Calu3 (cell line): Measurements from ENCODE around the gene PODXL. TPM values are rescaled to one million over a fixed set of nuclear protein-coding genes. Genes with fewer than 3 reads are reported as not detected.

Experiments
- BruUV-seq: library from RNA; stranded (reverse); fragments of 400-500 nt; replicated peaks from 2 replicates; lab custom pipeline; 2021; lab: Mats Ljungman, UMichigan
- CTCF ChIA-PET: fragments of 300-600 bp; sonication (Branson Sonifier 250); formaldehyde crosslinking; loops from one replicate; lab custom pipeline; 2022; ENCODE audit warnings: antibody characterized with exemption; lab: Charles Lee
- DNase-seq: peaks from one replicate; pipeline ENCODE4 v3.0.0; 2022
- H3K27ac Mint-ChIP-seq: one replicate; pipeline ENCODE4 v1.8.0; 2022; ENCODE audit warnings: mixed read lengths; ENCODE audit not compliant: unreplicated experiment
- H3K27me3 Mint-ChIP-seq: one replicate; pipeline ENCODE4 v1.8.0; 2022; ENCODE audit warnings: mixed read lengths; ENCODE audit not compliant: unreplicated experiment
- H3K36me3 Mint-ChIP-seq: one replicate; pipeline ENCODE4 v1.8.0; 2022; ENCODE audit warnings: mild to moderate bottlenecking, moderate library complexity, mixed read lengths; ENCODE audit not compliant: insufficient read depth, unreplicated experiment
- H3K4me1 Mint-ChIP-seq: one replicate; pipeline ENCODE4 v1.8.0; 2022; ENCODE audit warnings: mild to moderate bottlenecking, low read depth, mixed read lengths; ENCODE audit not compliant: unreplicated experiment
- H3K4me3 Mint-ChIP-seq: one replicate; pipeline ENCODE4 v1.8.0; 2022; ENCODE audit warnings: mild to moderate bottlenecking, low read depth, moderate library complexity, mixed read lengths; ENCODE audit not compliant: unreplicated experiment
- H3K9me3 Mint-ChIP-seq: one replicate; pipeline ENCODE4 v1.8.0; 2022; ENCODE audit warnings: low read depth, mixed read lengths; ENCODE audit not compliant: unreplicated experiment
- CTCF ChIP-seq: fragments of 200-600 bp; IDR thresholded peaks from one replicate; pipeline ENCODE4 v1.8.0; 2022; ENCODE audit warnings: antibody characterized with exemption; ENCODE audit not compliant: unreplicated experiment
- intact Hi-C: fragments of 100-400 bp; cut with micrococcal nuclease; formaldehyde crosslinking; loops from one replicate; pipeline ENCODE4 v1.10.0; 2022; ENCODE audit not compliant: unreplicated experiment
- total RNA-seq: library from RNA; stranded (reverse); gene quantifications from 2 replicates; pipeline ENCODE4 v1.2.3, GENCODE V29; 2022

PODXL gene
- total RNA-seq, 1 experiment from 2014 or later: 15.5 TPM

GRCh38 chr7:131574741-131575140 lies 18.3 kb upstream of the PODXL start:
- Mint-ChIP-seq H3K4me1 (no peaks in the 10 kb centered on the region), H3K9me3 (no peaks in the 10 kb centered on the region), H3K4me3 (no peak overlapping the region), H3K27me3 (peaks cover 37% of the 10 kb centered on the region), H3K36me3 (no peaks in the 10 kb centered on the region), H3K27ac (no peak overlapping the region)
- intact Hi-C loops: no loop called here
- no TSS peak for BruUV-seq
- CTCF ChIA-PET: interaction anchor here (0.7 kb wide), 1 partner anchor 566 kb away, joined by 3 read pairs; no protein-coding TSS in a partner anchor
- no peak for TF ChIP-seq CTCF
- DNase-seq: no peak

- no peaks in the 10 kb centered on the region for H3K9me3 Mint-ChIP-seq
- CTCF ChIA-PET: no interaction called here
- BruUV-seq: no TSS peak
- no peak overlapping the region for H3K4me3 Mint-ChIP-seq
- no peak overlapping the region for H3K27ac Mint-ChIP-seq
- intact Hi-C loops: no loop called here
- H3K4me1 Mint-ChIP-seq: no peaks in the 10 kb centered on the region
- no peak for DNase-seq
- H3K27me3 Mint-ChIP-seq: peaks cover 41% of the 10 kb centered on the region
- no peak for TF ChIP-seq CTCF
- no peaks in the 10 kb centered on the region for H3K36me3 Mint-ChIP-seq
These were observed 14.0 kb upstream of the PODXL start for GRCh38 chr7:131570401-131570800.

GRCh38 chr7:131568970-131569369 lies 12.5 kb upstream of the PODXL start:
- Mint-ChIP-seq H3K4me1 (no peaks in the 10 kb centered on the region), H3K4me3 (no peak overlapping the region), H3K36me3 (no peaks in the 10 kb centered on the region), H3K9me3 (no peaks in the 10 kb centered on the region), H3K27me3 (peaks cover 41% of the 10 kb centered on the region), H3K27ac (no peak overlapping the region)
- no TSS peak for BruUV-seq
- no peak for TF ChIP-seq CTCF
- CTCF ChIA-PET: no interaction called here
- DNase-seq: no peak
- intact Hi-C loops: no loop called here

GRCh38 chr7:131568510-131568909 lies 12.1 kb upstream of the PODXL start:
- no peaks in the 10 kb centered on the region for H3K4me1 Mint-ChIP-seq
- H3K27me3 Mint-ChIP-seq: peaks cover 40% of the 10 kb centered on the region
- no peaks in the 10 kb centered on the region for H3K36me3 Mint-ChIP-seq

More at GRCh38 chr7:131568510-131568909, 12.1 kb upstream of the PODXL start:
- no peak overlapping the region for H3K4me3 Mint-ChIP-seq
- H3K9me3 Mint-ChIP-seq: no peaks in the 10 kb centered on the region
- no peak overlapping the region for H3K27ac Mint-ChIP-seq
- no TSS peak for BruUV-seq
- DNase-seq: no peak
- CTCF ChIA-PET: no interaction called here
- intact Hi-C loops: no loop called here
- TF ChIP-seq CTCF: no peak
